ENCODE data around the gene LYRM7.

LYRM7 gene

DNA sequence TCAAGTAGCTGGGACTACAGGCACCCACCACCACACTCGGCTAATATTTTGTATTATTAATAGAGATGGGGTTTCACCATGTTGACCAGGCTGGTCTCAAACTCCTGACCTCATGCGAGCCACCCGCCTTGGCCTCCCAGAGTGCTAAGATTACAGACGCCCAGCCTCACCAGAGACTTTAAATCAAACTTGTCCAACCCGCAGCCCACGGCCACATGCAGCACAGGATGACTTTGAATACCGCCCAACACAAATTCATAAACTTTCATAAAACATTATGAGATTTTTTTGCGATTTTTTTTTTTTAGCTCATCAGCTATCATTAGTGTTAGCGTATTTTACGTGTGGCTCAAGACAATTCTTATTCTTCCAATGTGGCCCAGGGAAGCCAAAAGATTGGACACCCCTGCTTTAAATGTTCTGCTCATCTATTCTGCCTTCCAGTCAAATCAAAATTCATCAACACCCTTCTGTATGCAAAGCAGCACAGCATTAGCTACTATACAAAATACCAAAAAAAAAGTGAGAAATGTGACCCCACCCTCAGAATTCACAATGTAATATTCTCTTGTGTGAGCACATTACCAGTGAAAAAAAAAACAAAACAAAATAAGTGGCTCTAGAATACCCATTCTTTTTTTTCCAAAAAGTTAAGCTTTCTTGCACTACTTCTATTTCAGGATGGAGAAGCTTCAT, 50.4 kb downstream of the LYRM7 start:
- TF ChIP-seq, protein P1, sequence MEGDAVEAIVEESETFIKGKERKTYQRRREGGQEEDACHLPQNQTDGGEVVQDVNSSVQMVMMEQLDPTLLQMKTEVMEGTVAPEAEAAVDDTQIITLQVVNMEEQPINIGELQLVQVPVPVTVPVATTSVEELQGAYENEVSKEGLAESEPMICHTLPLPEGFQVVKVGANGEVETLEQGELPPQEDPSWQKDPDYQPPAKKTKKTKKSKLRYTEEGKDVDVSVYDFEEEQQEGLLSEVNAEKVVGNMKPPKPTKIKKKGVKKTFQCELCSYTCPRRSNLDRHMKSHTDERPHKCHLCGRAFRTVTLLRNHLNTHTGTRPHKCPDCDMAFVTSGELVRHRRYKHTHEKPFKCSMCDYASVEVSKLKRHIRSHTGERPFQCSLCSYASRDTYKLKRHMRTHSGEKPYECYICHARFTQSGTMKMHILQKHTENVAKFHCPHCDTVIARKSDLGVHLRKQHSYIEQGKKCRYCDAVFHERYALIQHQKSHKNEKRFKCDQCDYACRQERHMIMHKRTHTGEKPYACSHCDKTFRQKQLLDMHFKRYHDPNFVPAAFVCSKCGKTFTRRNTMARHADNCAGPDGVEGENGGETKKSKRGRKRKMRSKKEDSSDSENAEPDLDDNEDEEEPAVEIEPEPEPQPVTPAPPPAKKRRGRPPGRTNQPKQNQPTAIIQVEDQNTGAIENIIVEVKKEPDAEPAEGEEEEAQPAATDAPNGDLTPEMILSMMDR (IDR thresholded peaks at IDR 0.05; ENCODE audit: low read depth, low read length) = no peak
- no peak overlapping the region for H3K4me3 ChIP-seq (ENCODE audit: low read depth, low read length)

GRCh38 chr5:131221888-131222287, 51.1 kb downstream of the LYRM7 start:
- H3K4me3 ChIP-seq (ENCODE audit: low read depth, low read length) = no peak overlapping the region
- TF ChIP-seq, protein P1 (IDR thresholded peaks at IDR 0.05; ENCODE audit: low read depth, low read length) = no peak

GRCh38 chr5:131222731-131223130, 52.0 kb downstream of the LYRM7 start:
- TF ChIP-seq, protein P1 (IDR thresholded peaks at IDR 0.05; ENCODE audit: low read depth, low read length) = no peak
- H3K4me3 ChIP-seq (ENCODE audit: low read depth, low read length) = no peak overlapping the region

GRCh38 chr5:131223751-131224386, 53.1 kb downstream of the LYRM7 start:
- TF ChIP-seq, protein P1 (IDR thresholded peaks at IDR 0.05; ENCODE audit: low read depth, low read length) = no peak
- no peak overlapping the region for H3K4me3 ChIP-seq (ENCODE audit: low read depth, low read length)

GRCh38 chr5:131224387-131225201, 53.9 kb downstream of the LYRM7 start:
- no peak overlapping the region for H3K4me3 ChIP-seq (ENCODE audit: low read depth, low read length)
- TF ChIP-seq, protein P1 (IDR thresholded peaks at IDR 0.05; ENCODE audit: low read depth, low read length) = no peak

GRCh38 chr5:131225282-131225974, 54.7 kb downstream of the LYRM7 start:
- TF ChIP-seq, protein P1 (IDR thresholded peaks at IDR 0.05; ENCODE audit: low read depth, low read length) = no peak
- H3K4me3 ChIP-seq (ENCODE audit: low read depth, low read length) = no peak overlapping the region

Measured in WI38 (cell line).